Ovary (tissue), 3 donors: ENCODE results near the gene PRXL2B.

Source experiments
- CTCF ChIP-seq, 3 donors: fragments of 450-650 bp in 2 of 3; fragments of 200-600 bp in 1 of 3; IDR thresholded peaks; one replicate each; pipeline versions ENCODE4 v1.5.1 to v1.8.0; 2016 to 2022; ENCODE audit warnings: antibody characterized with exemption in 3 of 3, mild to moderate bottlenecking in 1 of 3
- POLR2A ChIP-seq: fragments of 450-650 bp; IDR thresholded peaks from one replicate; pipeline ENCODE4 v1.6.1; 2017; ENCODE audit warnings: antibody characterized with exemption, mild to moderate bottlenecking, moderate library complexity
- donor health status: DM: no; HTN: no; CAD: no.

GRCh38 chr1:2633936-2634491, 47.4 kb downstream of the PRXL2B start:
- TF ChIP-seq POLR2A (no peak), CTCF (IDR thresholded peaks at IDR 0.05) (no peak)
